Measurements from ENCODE around the gene FAM110C. TPM values are rescaled to one million over a fixed set of nuclear protein-coding genes. Genes with fewer than 3 reads are reported as not detected.

Gene FAM110C
- total and polyA plus RNA-seq, 7 donors, result 0.03 to 0.10 (median 0.06) TPM; not detected in 4

- no peak for TF ChIP-seq CTCF (IDR thresholded peaks at IDR 0.05)
- Histone ChIP-seq H3K4me1 (no peaks in the 10 kb centered on the region), H3K4me3 (no peak overlapping the region), H3K36me3 (ENCODE audit: insufficient read depth in 1 of 2, low read depth in 1 of 2) (no peaks in the 10 kb centered on the region), H3K27me3 (ENCODE audit: insufficient read depth in 3 of 3, low read length in 2 of 3) (peaks cover 0 to 5% (median 0%) of the 10 kb centered on the region in 3 donors), H3K27ac (no peak overlapping the region), H3K9me3 (no peaks in the 10 kb centered on the region)
- WGBS, 3 donors, result 42 to 64% (median 49%) methylated on average over 2 of the region's 2 CpGs
- DNase-seq (no peak), ATAC-seq (no peak)
- intact Hi-C loops (cut with DNase I), result no loop called here
These were observed 37.8 kb upstream of the FAM110C start for GRCh38 chr2:84121-84520.

- 74 to 77% (median 76%) methylated on average over 10 of the region's 10 CpGs for WGBS, 3 donors
- Histone ChIP-seq H3K9me3 (no peaks in the 10 kb centered on the region), H3K4me3 (no peak overlapping the region), H3K4me1 (no peaks in the 10 kb centered on the region), H3K36me3 (ENCODE audit: insufficient read depth in 1 of 2, low read depth in 1 of 2) (no peaks in the 10 kb centered on the region), H3K27ac (no peak overlapping the region), H3K27me3 (ENCODE audit: insufficient read depth in 3 of 3, low read length in 2 of 3) (peaks cover 0 to 5% (median 0%) of the 10 kb centered on the region in 3 donors)
- intact Hi-C loops (cut with DNase I), result no loop called here
- ATAC-seq (no peak), DNase-seq (no peak)
- TF ChIP-seq CTCF (IDR thresholded peaks at IDR 0.05), result no peak
These were observed 34.8 kb upstream of the FAM110C start for GRCh38 chr2:80971-81736.

GRCh38 chr2:80378-80777, 34.1 kb upstream of the FAM110C start:
- DNase-seq, result no peak
- TF ChIP-seq CTCF (IDR thresholded peaks at IDR 0.05), result no peak
- Histone ChIP-seq H3K36me3 (ENCODE audit: insufficient read depth in 1 of 2, low read depth in 1 of 2) (no peaks in the 10 kb centered on the region), H3K4me1 (no peaks in the 10 kb centered on the region), H3K4me3 (no peak overlapping the region), H3K27me3 (ENCODE audit: insufficient read depth in 3 of 3, low read length in 2 of 3) (peaks cover 0 to 5% (median 0%) of the 10 kb centered on the region in 3 donors), H3K9me3 (no peaks in the 10 kb centered on the region), H3K27ac (no peak overlapping the region)
- 53 to 65% (median 60%) methylated on average over 4 of the region's 4 CpGs for WGBS, 3 donors
- intact Hi-C loops (cut with DNase I), result no loop called here
- no peak for ATAC-seq

GRCh38 chr2:71309-72035, 25.2 kb upstream of the FAM110C start:
- intact Hi-C loops (cut with DNase I), result no loop called here
- Histone ChIP-seq H3K36me3 (ENCODE audit: insufficient read depth in 1 of 2, low read depth in 1 of 2) (no peaks in the 10 kb centered on the region), H3K9me3 (no peaks in the 10 kb centered on the region), H3K27me3 (ENCODE audit: insufficient read depth in 3 of 3, low read length in 2 of 3) (peaks cover 0 to 4% (median 0%) of the 10 kb centered on the region in 3 donors), H3K27ac (no peak overlapping the region), H3K4me1 (no peaks in the 10 kb centered on the region), H3K4me3 (no peak overlapping the region)
- WGBS, 3 donors, result 70 to 75% (median 74%) methylated on average over 5 of the region's 5 CpGs
- ATAC-seq, result no peak
- no peak for TF ChIP-seq CTCF (IDR thresholded peaks at IDR 0.05)
- DNase-seq, result no peak

Measured in psoas muscle (tissue), 8 donors.